Smooth muscle cell (in vitro differentiated cells): ENCODE data around the gene LEO1. TPM values are rescaled to one million over a fixed set of nuclear protein-coding genes. Genes with fewer than 3 reads are reported as not detected.
A peak's percentile ranks its signal among the peaks of the same experiment; 100 is the strongest.

Experiments used
- DNase-seq: peaks from one replicate; lab custom pipeline; 2025; ENCODE audit not compliant: unreplicated experiment; lab: John Stamatoyannopoulos, UW
- H2AFZ ChIP-seq: fragments of 200-600 bp; sonication (generic); 2 replicates; pipeline ENCODE4 v1.6.0; 2016; ENCODE audit warnings: antibody characterized with exemption, low read depth, mild to moderate bottlenecking
- H3F3A ChIP-seq: fragments of 200-600 bp; sonication (generic); 2 replicates; pipeline ENCODE4 v1.6.0; 2017; ENCODE audit warnings: antibody characterized with exemption, low read depth
- H3K27ac ChIP-seq: fragments of 200-600 bp; sonication (generic); 2 replicates; pipeline ENCODE4 v1.5.1; 2016; ENCODE audit warnings: low read depth, mild to moderate bottlenecking
- H3K27me3 ChIP-seq: fragments of 200-600 bp; sonication (generic); 2 replicates; pipeline ENCODE4 v1.6.1; 2016; ENCODE audit warnings: low read depth, mild to moderate bottlenecking
- H3K36me3 ChIP-seq: fragments of 200-600 bp; sonication (generic); 2 replicates; pipeline ENCODE4 v1.5.1; 2016; ENCODE audit warnings: low read depth
- H3K4me1 ChIP-seq: fragments of 200-600 bp; sonication (generic); 2 replicates; pipeline ENCODE4 v1.5.1; 2016; ENCODE audit warnings: low read depth
- H3K4me2 ChIP-seq: fragments of 200-600 bp; sonication (generic); 2 replicates; pipeline ENCODE4 v1.6.0; 2016; ENCODE audit warnings: mild to moderate bottlenecking
- H3K4me3 ChIP-seq: fragments of 200-600 bp; sonication (generic); 2 replicates; pipeline ENCODE4 v1.5.1; 2016; ENCODE audit warnings: mild to moderate bottlenecking
- H3K79me2 ChIP-seq: fragments of 200-600 bp; sonication (generic); 2 replicates; pipeline ENCODE4 v1.6.0; 2016; ENCODE audit warnings: low read depth, mild to moderate bottlenecking
- H3K9ac ChIP-seq: fragments of 200-600 bp; sonication (generic); 2 replicates; pipeline ENCODE4 v1.6.0; 2016; ENCODE audit warnings: low read depth
- H3K9me3 ChIP-seq: fragments of 200-600 bp; sonication (generic); replicated peaks from 2 replicates; pipeline ENCODE4 v1.5.1; 2016; ENCODE audit warnings: low read depth
- H4K20me1 ChIP-seq: fragments of 200-600 bp; sonication (generic); 2 replicates; pipeline ENCODE4 v1.6.0; 2016; ENCODE audit warnings: low read depth
- CTCF ChIP-seq: fragments of 200-600 bp; sonication (generic); IDR thresholded peaks from 2 replicates; pipeline ENCODE4 v1.5.1; 2017; ENCODE audit warnings: borderline replicate concordance, mild to moderate bottlenecking, antibody characterized with exemption; ENCODE audit not compliant: insufficient read depth, poor library complexity, severe bottlenecking
- WGBS: methylation state at CpG from one replicate; pipeline ENCODE4 v1.1.7; 2016; ENCODE audit warnings: low lambda C conversion rate; 5-methylcytosine and 5-hydroxymethylcytosine counted together
- polyA plus RNA-seq: library from polyadenylated mRNA; unstranded; fragments of >200 nt; fragmentation: Nextera tagmentation; extraction: Ambion mirVana; gene quantifications from 2 replicates; pipeline ENCODE4 v1.2.1, GENCODE V29; 2016
- total RNA-seq: library from RNA; depleted of rRNA; stranded (reverse); fragments of >200 nt; gene quantifications from 2 replicates; pipeline ENCODE4 v1.2.3, GENCODE V29; 2014

LEO1 gene
- total and polyA plus RNA-seq, 2 experiments from 2014 or later = 20.5 to 26.6 TPM

- H3K9me3 ChIP-seq = peaks cover 8% of the 10 kb centered on the region
- 72% methylated on average over 4 of the region's 4 CpGs for WGBS
- no peaks in the 10 kb centered on the region for H3K36me3 ChIP-seq
- peaks cover 16% of the 10 kb centered on the region for H4K20me1 ChIP-seq
- peak overlapping the region; percentile 87 for H3K4me2 ChIP-seq
- H3K27me3 ChIP-seq = no peaks in the 10 kb centered on the region
- no peak for TF ChIP-seq CTCF
- H2AFZ ChIP-seq = no peak overlapping the region
- H3F3A ChIP-seq = no peaks in the 10 kb centered on the region
- H3K79me2 ChIP-seq = peaks cover 59% of the 10 kb centered on the region
- DNase-seq = no peak
- H3K4me3 ChIP-seq = peak overlapping the region; percentile 83
- H3K9ac ChIP-seq = peak overlapping the region; percentile 73
- H3K4me1 ChIP-seq = peaks cover 13% of the 10 kb centered on the region
- peak overlapping the region; percentile 75 for H3K27ac ChIP-seq
Measured at GRCh38 chr15:51970132-51970817, 1.3 kb downstream of the LEO1 start.

- no peak for DNase-seq
- Histone ChIP-seq H3K27me3 (no peaks in the 10 kb centered on the region), H3K4me1 (peaks cover 13% of the 10 kb centered on the region), H3K79me2 (peaks cover 64% of the 10 kb centered on the region), H4K20me1 (peaks cover 16% of the 10 kb centered on the region), H3K4me3 (peak overlapping the region; percentile 83), H3K4me2 (peak overlapping the region; percentile 87), H3K36me3 (no peaks in the 10 kb centered on the region), H3K27ac (peak overlapping the region; percentile 75), H3K9ac (no peak overlapping the region), H2AFZ (no peak overlapping the region), H3K9me3 (peaks cover 8% of the 10 kb centered on the region), H3F3A (no peaks in the 10 kb centered on the region)
- no peak for TF ChIP-seq CTCF
- 70% methylated on average over 4 of the region's 4 CpGs for WGBS
Measured at GRCh38 chr15:51969728-51970127, 1.9 kb downstream of the LEO1 start.

- H4K20me1 ChIP-seq = peaks cover 16% of the 10 kb centered on the region
- TF ChIP-seq CTCF = no peak
- no peak overlapping the region for H3K4me2 ChIP-seq
- H3K9ac ChIP-seq = no peak overlapping the region
- peaks cover 9% of the 10 kb centered on the region for H3K4me1 ChIP-seq
- H3K36me3 ChIP-seq = no peaks in the 10 kb centered on the region
- no peak overlapping the region for H3K27ac ChIP-seq
- no peak overlapping the region for H2AFZ ChIP-seq
- H3K27me3 ChIP-seq = no peaks in the 10 kb centered on the region
- H3F3A ChIP-seq = no peaks in the 10 kb centered on the region
- no peak for DNase-seq
- peaks cover 81% of the 10 kb centered on the region for H3K79me2 ChIP-seq
- H3K9me3 ChIP-seq = peaks cover 8% of the 10 kb centered on the region
- H3K4me3 ChIP-seq = no peak overlapping the region
- 92% methylated on average over 6 of the region's 6 CpGs for WGBS
Measured at GRCh38 chr15:51967583-51967982, 4.0 kb downstream of the LEO1 start.

- Histone ChIP-seq H3F3A (no peaks in the 10 kb centered on the region), H3K27me3 (no peaks in the 10 kb centered on the region), H4K20me1 (peaks cover 16% of the 10 kb centered on the region), H3K4me2 (no peak overlapping the region), H3K27ac (no peak overlapping the region), H3K4me1 (peaks cover 6% of the 10 kb centered on the region), H3K36me3 (no peaks in the 10 kb centered on the region), H3K9ac (no peak overlapping the region), H3K9me3 (peaks cover 8% of the 10 kb centered on the region), H3K79me2 (peaks cover 81% of the 10 kb centered on the region), H3K4me3 (no peak overlapping the region), H2AFZ (no peak overlapping the region)
- no peak for TF ChIP-seq CTCF
- DNase-seq = no peak
- 97% methylated on average over 4 of the region's 4 CpGs for WGBS
Measured at GRCh38 chr15:51966192-51966591, 5.4 kb downstream of the LEO1 start.
